ENCODE measurements around the gene COL16A1.

COL16A1 gene

DNA sequence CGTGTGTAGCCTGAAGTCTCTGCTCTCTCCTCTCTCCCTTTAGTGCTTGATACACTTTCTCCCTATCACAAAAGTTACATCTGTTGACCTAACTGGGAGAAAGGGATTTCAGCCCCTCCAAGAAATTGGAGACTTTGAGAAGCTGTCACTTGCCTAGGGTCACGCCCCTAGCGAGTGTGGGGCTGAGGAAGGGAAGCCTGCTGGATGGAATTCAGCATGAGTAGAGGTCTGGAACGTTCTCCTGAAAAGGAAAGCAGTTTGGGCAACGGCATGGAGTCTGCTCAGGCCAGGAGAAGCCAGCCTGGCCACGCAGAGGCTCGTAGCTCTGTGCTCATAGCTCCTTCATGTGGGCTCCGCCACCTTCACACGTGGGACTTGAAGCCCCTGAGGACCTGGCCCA lies 22.4 kb downstream of the COL16A1 start:
- no peak for DNase-seq

- DNase-seq: no peak
Observed at GRCh38 chr1:31679676-31680230, 24.1 kb downstream of the COL16A1 start.

DNA sequence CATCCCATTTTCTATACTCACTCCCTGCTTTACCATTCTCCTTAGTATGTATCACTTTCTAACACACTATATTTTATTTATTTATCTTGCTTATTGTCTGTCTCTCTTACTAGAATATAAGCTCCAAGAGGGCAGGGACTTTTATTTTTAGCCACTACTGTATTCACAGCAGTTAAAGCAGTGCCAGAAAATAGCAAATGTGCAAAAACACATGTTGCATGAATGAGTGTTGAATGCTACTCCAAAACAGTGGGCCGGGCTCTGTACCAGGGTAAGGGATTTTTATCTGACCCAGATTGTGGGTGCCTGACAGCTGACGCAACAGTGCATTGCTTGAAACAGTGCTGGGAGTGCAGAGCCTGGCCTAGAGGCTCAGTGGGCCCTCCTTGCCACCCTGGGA lies 24.7 kb downstream of the COL16A1 start:
- DNase-seq: no peak

DNA sequence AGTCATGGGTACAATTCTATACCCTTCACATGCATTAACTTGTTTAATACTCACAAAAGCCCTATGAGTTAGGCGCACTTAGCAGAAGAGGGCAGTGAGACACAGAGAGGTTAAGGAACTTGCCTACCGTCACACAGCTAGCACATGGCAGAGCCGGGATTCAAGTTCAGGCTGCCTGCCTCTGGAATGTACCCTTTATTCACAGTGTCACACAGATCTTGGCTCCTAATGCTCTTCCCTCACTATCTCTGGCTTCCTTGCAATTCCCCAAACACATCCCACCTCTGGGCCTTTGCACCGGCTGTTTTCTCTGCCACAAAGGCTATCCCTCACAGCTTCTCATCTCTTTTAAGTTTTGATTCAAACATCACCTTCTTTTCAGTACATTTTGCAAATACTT lies 25.1 kb downstream of the COL16A1 start:
- no peak for DNase-seq

DNA sequence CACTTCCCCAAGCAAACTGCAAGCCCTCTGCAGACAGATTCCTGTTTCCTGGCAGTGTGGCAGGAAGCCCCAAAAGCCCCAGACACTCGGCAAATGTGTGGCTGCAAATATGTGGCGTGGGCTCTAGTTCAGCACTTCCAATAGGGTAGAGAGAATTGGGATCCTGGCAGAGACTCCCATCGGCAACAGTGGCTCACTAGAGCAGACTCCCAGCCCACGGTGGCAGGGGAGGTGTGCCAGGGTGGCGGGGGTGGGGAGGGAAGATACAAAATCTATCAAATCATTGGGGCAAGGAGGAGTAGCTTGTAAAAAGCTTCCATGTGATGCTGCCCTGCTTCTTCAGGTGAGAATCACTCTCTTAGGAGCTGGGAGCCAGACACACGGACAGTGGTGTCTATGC lies 25.9 kb downstream of the COL16A1 start:
- no peak for DNase-seq

GRCh38 chr1:31677401-31677800 lies 26.4 kb downstream of the COL16A1 start:
- DNase-seq: no peak

DNA sequence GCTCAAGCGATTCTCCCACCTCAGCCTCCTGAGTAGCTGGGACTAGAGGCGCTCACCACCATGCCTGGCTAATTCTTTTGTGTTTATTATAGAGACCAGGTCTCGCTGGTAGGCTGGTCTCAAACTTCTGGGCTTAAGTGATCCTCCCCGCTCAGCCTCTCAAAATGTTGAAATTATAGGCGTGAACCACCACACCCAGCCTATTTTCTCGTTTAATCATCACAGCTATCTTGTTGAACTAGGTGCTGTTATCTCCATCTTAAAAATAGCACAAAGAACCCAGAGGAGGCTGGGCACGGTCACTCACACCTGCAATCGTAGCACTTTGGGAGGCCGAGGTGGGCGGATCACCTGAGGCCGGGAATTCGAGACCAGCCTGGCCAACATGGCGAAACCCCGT lies 28.1 kb downstream of the COL16A1 start:
- no peak for DNase-seq

DNA sequence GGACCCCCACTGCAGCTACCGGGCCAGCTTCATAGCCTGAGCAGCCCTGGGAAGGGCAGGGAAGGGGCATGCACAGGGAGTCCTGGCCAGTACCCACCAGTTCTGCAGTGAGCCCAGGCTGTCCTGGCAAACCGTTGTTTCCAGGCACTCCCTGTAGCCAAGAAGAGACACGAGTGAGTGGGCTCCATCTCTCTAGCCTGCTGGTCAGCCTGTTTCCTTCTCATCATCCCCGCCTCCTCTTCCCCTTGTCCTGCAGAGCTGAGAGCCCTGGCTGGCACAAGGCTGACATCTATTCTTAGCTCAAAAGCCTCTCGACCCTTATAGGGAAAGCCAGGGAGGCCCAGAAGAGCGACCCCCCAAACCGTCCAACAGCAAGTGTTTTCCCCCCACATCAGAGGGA lies 28.7 kb downstream of the COL16A1 start:
- no peak for DNase-seq

GRCh38 chr1:31674626-31675025 lies 29.2 kb downstream of the COL16A1 start:
- no peak for DNase-seq

DNA sequence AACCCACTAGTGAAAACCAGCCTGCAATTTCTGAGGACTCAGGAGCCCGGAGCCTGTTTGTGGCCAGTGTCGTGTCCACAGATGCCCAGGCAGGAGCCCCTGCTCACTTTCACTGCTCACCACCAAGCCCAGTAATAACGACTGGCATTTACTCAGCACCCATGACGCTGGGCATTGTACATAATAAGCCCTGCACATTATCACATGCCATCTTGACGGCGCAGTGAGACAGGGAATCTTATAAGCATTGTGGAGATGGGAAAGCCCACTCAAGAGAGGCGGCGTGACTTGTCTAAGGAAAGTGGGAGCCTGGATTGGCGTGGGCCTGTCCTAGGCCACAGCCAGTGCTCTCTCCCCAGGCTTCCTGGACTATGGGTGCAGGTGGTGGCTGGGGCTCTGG lies 30.4 kb downstream of the COL16A1 start:
- DNase-seq: no peak

- DNase-seq: no peak
Observed at GRCh38 chr1:31672986-31673385, 30.8 kb downstream of the COL16A1 start.

DNA sequence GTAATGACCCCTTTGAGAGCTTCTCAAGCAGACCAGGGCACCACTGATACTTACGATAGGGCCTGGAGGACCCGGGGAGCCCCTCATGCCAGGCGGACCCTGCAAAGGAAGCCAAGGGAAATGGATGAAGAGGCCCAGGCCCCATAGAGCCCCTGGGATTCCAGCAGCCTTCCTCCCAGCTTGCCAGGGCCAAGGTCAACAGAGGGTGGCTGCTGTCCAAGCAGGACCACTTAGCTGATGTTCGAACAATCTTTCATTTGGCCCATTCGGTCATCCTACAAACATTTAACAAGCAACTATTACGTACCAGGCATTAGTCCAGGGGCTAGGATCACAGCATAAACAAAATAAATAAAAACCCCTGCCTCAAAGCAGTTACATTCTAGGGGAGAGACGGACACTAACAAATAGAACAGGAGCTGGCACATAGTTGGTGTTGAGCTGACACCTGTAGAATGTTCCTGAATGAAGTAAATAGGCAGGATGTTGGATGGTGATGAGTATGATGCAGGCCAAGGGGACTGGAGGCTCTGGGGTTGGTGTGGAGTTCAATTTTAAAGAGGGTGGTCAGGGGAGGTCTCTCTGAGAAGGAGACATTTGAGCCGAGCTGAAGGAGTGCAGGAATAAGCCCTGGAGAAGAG lies 32.1 kb downstream of the COL16A1 start:
- DNase-seq: no peak

GRCh38 chr1:31671147-31671546 lies 32.7 kb downstream of the COL16A1 start:
- no peak for DNase-seq

DNA sequence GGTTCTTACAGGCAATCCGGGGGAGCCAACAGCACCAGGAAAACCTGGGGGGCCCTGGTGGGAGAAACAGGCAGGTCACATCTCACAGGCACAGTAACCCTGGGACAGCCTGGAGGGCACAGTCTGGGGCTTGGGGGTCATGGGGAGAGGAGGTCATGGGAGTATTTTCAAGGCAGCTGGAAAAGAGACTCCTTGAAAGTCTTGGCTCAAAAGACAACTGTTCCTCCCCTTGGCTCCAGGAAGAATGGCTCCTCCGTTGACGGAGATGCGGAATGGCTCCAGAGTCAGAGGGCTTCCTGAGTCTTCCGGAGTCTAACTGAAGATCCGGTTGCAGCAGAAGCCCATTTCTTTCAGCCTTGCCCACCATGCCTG lies 33.2 kb downstream of the COL16A1 start:
- no peak for DNase-seq

DNA sequence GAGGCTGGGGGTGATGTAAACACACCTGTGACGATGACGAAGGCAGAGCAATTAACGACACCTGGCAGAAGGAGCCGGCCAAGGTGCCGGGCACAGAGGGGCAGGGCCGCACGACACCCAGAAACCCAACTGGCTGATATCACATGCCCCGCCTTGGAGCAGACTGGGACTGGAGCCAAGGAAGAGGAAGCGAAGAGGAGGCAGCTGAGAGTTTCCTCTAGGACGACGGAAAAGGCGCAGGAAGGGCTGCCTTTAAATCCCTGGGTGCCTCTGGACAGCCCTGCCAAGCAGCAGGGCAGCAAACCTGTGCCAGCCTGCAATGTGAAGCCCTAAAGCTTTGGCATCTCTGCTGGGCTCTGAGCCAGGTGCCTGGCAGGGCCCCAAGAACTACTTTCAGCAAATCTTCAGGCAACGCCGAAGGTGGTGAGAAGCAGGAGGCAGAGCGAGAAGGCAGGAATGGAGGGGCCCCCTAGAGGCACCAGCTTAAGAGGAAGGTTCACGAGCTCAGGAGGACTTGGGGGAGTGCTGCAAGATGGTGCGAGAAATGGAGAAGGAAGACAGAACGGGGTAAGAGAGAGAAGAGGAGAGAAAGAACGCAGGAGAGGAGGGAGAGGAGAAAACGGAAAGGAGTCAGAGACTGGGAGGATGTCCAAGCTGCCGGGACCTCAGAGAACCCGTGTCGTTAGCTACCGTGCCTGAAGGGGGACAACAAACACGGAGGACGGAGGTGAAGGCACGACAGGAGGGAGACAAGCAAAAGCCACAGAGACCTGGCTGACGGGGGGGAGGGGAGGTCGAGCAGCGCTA lies 33.8 kb downstream of the COL16A1 start:
- no peak for DNase-seq

GRCh38 chr1:31669433-31669785 lies 34.4 kb downstream of the COL16A1 start:
- no peak for DNase-seq

- no peak for DNase-seq
Observed at GRCh38 chr1:31668303-31668883, 35.4 kb downstream of the COL16A1 start.

DNA sequence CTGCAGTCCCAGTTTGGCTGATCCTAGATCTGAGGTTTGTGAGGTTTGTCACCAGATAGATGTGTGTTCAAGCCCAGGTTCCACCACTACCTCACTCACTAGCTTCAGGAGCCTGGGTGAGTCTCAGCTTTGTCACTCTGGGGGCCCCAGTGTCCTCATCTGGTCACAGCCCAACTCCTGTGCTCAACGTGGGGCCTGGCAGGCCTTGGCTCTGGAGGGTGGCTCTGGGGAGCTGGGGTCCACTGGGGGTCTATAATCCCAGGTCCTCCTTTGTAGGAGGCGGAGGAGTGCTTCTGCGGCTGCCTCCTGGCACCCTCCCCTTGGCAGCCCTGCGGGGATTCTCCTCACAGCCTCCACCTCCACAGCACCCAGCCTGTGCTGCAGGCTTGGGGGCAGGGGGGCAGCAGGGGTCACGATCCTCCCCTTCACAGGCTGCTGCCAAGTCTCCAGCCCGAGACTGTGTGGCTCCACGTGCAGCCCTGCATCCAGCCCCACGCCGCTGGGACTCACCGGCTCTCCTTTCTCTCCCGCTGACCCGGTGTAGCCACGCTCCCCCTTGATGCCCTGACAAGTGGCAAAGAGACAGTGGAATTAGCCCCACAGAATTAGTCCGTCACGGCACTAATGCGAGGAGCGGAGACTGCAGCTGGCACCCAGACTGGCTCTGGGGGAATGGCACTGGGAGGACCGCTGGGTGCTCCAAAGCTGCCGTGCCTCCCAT lies 36.6 kb downstream of the COL16A1 start:
- DNase-seq: no peak

DNA sequence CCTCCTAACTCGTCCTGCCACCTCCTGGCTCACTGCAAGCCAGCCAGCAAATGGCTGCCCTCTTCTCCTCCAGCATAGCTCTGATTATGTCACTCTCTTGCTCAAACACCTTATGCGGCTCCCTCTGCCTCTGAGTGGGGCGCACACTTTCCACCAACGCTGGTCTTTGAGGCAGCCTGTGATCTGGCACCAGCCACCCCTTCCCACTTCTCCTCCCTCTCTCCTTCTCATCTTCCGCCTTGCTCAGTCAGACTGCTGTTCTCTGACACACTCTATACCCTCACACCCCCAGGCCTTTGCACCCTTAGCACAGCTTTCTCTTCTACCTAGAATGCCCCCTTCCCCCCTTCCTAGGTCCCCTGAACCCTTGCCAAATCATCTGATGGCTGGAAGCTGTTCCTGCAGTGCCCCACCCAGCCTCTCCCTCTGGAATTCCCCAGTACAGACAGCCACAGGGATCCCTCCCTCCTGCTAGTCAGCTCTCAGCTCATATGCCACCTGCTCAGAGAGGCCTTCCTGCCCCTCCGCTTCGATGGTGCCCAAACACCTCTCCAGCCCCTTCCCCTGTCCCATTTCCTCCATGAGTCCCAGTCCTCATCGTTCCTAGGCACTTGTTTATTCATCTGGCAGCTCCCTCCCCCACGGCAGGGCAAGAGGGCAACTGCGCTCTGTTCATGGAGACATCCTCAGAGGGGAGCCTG lies 37.4 kb downstream of the COL16A1 start:
- DNase-seq: no peak

DNA sequence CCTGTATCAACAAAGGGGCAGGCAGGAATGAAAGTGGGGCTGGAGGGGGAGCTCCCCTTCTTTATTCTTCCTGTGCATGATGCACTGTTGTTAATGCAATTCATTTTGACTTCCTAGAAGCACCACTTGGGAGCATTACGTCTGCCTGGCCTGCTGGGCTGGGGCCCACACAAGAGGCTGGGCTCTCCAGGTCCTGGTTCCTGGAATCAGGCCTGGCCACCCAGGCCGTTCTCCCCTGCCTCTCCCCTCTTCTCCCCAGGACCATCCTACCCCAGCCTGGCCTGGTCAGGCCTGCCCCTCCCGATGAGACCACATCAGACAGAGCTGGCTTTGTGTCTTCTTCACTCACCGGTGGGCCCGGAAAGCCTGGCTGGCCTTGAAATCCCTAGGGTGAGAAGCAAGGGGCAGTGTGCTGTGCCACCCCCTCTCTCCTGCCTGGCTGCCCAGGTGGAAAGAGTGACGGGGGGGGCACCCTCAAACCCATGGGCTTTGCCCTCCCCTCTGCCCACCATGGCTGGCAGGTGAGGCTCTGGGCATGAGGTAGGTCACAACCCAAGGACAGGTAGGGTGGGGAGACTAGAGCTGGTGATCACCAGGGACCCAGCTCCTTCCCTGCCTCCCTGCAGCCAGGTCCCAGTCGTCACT lies 38.5 kb downstream of the COL16A1 start:
- DNase-seq: no peak

DNA sequence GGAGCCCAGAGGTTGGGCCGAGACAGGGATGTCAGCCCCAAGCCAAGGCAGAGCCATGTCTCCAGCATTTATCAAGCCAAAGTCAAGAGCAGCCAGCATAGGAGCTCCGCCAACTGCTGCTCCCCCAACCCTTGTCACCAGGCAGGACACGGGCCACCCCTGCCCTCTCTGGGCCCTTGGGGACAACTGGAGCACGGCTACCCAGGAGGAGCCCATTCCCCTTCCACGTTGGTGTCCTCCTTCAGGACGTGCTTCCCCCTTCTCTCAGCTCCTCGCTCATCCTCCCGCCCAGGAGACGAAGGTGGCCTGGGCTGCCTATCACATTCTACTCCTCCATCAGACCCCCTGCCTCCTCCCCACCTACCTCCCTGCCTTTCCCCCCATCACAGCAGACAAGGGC lies 39.3 kb downstream of the COL16A1 start:
- DNase-seq: no peak

Data from NCI-H1930 (cell line).